H1 (cell line): ENCODE data around the gene EFHD1.

Experiments used
- ATF3 ChIP-seq: IDR thresholded peaks from 2 replicates; pipeline ENCODE4 v1.6.1; 2011; ENCODE audit warnings: low read depth, mild to moderate bottlenecking, low read length; ENCODE audit not compliant: insufficient read depth
- CTCF ChIP-seq, 3 experiments: IDR thresholded peaks; 1 replicate in 2 of 3; 2 replicates in 1 of 3; pipeline versions ENCODE4 v1.5.1 to v1.6.1; 2011; ENCODE audit warnings: low read length in 3 of 3, mild to moderate bottlenecking in 3 of 3, inconsistent platforms in 2 of 3, low read depth in 1 of 3, moderate library complexity in 1 of 3; ENCODE audit not compliant: insufficient read depth in 1 of 3; ENCODE audit errors: control extremely low read depth in 1 of 3
- EP300 ChIP-seq, 2 experiments: IDR thresholded peaks; 1 replicate in 1 of 2; 2 replicates in 1 of 2; pipeline ENCODE4 v1.6.1; 2011 to 2012; ENCODE audit warnings: low read depth in 2 of 2, low read length in 2 of 2, mild to moderate bottlenecking in 2 of 2, borderline replicate concordance in 1 of 2, inconsistent platforms in 1 of 2, moderate library complexity in 1 of 2
- EZH2 ChIP-seq: fragments of 200-600 bp; sonication (generic); IDR thresholded peaks from 2 replicates; pipeline ENCODE4 v1.7.1; 2012; ENCODE audit warnings: low read depth, mild to moderate bottlenecking, moderate library complexity, low read length, inconsistent platforms; ENCODE audit not compliant: severe bottlenecking
- POLR2A ChIP-seq, 2 experiments: IDR thresholded peaks; 1 replicate in 1 of 2; 2 replicates in 1 of 2; pipeline ENCODE4 v1.6.1; 2011; ENCODE audit warnings: low read depth in 2 of 2, low read length in 2 of 2, mild to moderate bottlenecking in 2 of 2; ENCODE audit errors: control extremely low read depth in 1 of 2
- RFX5 ChIP-seq: IDR thresholded peaks from 2 replicates; pipeline ENCODE4 v1.6.1; 2011; ENCODE audit warnings: low read depth, low read length, improper control_type of control experiment, borderline replicate concordance
- USF2 ChIP-seq: IDR thresholded peaks from 2 replicates; pipeline ENCODE4 v1.6.1; 2011; ENCODE audit warnings: low read length, improper control_type of control experiment
- YY1 ChIP-seq: IDR thresholded peaks from 2 replicates; pipeline ENCODE4 v1.6.1; 2011; ENCODE audit warnings: low read depth, mild to moderate bottlenecking, low read length

- TF ChIP-seq EZH2 (no peak), EP300 (IDR thresholded peaks at IDR 0.05; ENCODE audit: borderline replicate concordance in 1 of 2, low read depth in 2 of 2, low read length in 2 of 2) (no peak), YY1 (no peak), RFX5 (no peak), USF2 (no peak), CTCF (IDR thresholded peaks at IDR 0.05; ENCODE audit: control extremely low read depth in 1 of 3, insufficient read depth in 1 of 3, low read depth in 1 of 3, low read length in 3 of 3) (no peak), ATF3 (no peak), POLR2A (IDR thresholded peaks at IDR 0.05; ENCODE audit: control extremely low read depth in 1 of 2, low read depth in 2 of 2, low read length in 2 of 2) (no peak)
These were observed 63.2 kb downstream of the EFHD1 start for GRCh38 chr2:232696609-232697058.
